Stimulated activated CD8-positive, alpha-beta memory T cell treated with anti-CD3 and anti-CD28 coated beads, Interleukin-15, amount 100 ng/mL, for 24 hours (primary cell): Measurements from ENCODE around the gene TACC2.
"Not testable (repeated sequence)": the region's sequence is repeated elsewhere in the genome, so short reads cannot be mapped to it uniquely, and the experiment has no call there.

Experiments
- DNase-seq: peaks from one replicate; pipeline ENCODE4 v3.0.0-alpha.2; 2020; ENCODE audit warnings: low read depth

TACC2 gene

DNA sequence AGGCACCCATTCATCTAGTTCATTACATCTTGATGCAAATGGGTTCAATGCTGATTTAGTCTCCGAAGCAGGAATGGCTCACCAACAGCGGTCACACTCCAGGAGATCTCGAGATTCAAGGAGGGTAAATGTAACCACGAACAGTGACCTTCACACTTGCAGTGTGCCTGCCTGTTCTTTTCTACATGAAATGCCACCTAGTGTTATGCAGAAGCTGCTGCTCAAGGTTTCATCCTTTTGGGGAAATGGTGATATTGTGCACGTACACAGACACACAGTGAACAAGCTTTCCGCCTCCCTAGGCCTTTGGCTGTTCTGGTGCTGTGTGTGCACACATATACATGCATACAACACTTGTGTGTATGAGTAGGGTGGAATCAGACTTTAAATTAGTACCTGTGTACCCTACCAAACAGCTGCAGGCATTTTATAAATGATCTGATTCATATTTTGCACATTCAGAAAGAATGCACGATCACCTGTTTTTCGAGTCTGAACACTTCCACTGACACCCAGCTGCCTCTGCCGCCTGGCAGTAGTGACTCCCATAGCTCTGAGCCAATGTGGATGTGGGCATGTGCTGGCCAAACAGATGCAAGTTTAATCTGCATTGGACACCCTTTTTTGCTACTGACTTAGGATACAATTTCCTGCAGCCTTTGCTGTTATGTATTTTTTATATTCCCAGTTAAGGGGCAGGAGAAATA, 100.5 kb downstream of the TACC2 start:
- DNase-seq, result no peak

DNA sequence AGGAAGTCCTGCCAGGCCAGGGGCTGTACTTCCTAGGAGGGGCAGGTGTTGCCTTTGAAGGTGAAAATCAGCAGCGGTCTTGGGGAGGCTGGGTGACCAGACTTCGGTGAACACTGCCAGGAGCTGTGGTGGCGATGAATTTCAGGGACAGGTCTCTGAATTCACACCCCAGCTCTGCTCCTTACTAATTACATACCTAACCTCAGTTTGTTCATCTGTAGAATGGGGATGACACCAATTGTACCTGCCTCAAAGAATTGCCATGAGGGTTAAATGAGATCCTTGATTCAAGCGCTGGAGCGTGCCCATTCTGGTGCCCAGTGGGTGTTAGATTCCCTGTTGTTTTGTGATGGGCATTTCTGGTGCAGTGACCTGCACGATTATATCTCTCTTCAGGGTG, 102.8 kb downstream of the TACC2 start:
- DNase-seq, result no peak

DNA sequence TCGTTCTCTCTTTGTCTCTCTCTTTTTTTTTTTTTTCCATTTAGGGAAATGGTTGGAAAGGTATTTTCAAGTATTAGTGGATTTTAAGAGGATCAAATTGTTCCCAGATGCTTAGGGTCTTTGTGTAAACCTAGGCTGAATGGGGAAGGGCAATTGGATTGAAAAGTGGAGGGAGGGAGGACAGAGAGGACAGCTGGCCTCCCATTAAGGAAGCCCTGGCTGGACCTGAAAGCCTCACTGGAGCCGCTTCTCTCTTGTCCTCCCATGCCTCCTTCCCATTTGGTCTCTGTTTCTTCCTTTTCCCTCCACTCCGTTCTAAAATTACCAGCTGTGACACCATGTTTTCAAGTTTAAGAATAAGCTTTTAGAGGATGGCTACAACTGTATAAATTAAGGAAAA, 104.1 kb downstream of the TACC2 start:
- no peak for DNase-seq

DNA sequence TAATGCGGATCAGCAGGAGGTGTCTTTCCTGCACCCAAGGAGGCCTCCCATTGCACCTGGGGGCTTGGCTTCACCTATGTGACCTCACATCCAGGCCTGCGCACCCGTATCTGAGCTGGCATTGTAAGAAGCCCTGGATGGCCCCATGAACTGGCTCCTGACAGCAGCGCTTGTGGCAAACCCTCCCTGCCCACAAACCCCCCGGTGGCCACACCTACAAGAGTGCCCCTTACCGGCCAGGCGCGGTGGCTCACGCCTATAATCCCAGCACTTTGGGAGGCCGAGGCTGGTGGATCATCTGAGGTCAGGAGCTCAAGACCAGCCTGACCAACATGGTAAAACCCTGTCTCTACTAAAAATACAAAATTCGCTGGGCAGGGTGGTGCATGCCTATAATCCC, 107.2 kb downstream of the TACC2 start:
- DNase-seq, result not testable (repeated sequence)

DNA sequence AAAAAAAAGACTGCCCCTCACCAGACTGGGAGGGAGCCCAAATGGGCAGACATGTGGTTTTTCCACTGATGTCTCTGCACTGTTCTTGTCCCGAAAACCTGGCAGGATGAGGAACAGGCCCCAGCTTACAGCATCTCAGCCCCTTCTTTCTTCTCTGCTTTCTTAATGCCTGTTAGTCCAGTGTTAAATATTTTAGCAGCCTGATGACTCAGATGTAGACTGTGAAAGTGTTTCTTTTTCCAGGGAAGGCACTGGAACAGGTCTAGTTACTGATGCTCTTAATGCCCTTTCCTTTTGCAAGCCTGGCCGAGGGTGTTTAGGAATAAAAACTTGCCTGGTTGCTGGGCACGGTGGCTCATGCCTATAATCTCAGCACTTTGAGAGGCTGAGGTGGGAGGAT, 107.7 kb downstream of the TACC2 start:
- no peak for DNase-seq

DNA sequence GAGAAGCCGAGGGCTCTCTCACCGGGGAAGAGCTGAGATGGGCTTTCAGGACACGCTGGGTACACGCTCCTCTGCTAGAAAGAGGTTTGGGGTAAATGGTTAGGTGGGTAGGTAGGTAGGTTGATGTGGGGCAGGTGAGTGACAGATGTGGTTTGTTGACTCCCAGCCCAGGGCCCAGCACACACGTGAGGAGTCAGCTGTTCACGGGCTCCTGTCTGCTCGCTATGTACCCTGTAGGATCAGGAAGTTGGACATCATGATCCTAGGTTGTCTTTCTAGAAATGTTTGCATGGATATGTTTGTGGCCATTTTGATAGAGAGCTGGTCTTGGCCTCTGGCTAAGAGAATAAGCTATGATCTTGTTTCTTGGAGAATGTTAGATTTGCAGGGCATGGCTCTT, 109.0 kb downstream of the TACC2 start:
- no peak for DNase-seq

DNA sequence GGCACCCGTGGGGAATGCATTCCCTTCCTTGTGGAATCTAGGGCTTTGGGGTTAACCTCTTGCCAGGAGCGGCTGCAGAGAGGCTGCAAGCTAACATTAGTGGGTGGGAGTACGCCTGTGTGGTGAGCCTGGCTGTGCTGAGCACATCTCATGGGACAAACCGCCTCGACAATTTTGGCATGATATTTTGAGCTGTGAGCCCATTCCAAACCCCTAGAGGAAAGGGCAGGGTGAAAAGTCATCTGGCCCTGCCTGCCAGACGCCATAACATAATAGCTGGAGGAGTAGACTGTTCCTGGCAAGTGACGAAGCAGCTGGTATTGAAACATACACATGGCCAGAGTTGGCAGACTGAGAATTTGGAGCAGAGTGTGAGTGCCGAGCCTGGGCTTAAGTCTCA, 110.0 kb downstream of the TACC2 start:
- no peak for DNase-seq

DNA sequence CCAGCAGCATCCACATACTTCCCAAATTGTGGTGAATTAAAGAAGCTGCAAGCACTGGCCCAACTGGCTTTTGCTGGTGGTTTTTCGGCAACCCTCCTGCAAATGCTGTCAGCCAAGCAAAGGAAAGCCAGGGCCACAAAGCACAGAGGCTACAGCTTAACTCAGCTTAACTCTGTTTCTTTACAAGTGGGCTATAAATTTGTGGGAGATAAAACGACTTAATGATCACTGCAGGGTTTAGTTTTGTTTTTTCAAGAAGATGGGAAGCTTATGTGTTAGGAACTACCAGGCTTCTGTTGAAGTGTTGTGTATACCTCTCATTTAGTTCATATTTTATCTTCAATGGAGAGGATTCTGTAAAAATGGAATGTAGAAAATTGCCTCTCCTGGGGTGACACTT, 110.6 kb downstream of the TACC2 start:
- DNase-seq, result no peak

DNA sequence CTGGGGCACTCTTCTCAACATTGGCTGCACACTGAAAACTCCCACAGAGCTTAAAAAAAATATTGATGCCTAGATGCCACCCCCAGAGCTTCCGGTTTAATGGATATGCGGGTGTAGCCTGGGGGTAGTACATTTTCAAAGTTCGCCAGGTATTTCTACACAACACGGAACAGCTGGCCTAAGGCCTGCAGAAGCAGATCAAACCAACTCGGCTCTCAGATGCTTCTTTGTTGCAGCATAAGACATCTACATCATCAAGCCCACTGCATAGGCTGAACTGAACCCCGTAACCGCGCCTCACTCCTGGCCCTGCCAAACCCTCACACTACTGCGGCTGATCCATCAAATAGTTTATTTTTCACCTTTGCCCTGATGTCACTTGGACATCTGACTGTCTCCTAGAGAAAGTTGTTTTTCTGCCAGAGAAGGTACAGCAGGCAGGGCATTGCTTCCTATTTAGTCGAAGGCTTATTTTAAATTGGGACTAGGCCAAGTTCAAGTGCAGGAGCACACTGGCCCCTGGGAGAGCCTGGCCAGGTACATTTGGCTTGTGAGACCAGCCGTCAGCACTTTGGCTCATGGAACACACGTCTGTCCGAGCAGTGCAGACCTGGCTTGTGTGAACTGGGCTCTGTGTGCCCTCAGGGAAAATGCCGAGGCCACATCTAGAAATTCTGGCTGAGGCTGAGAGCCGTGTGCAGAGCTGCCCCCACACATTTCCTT, 113.3 kb downstream of the TACC2 start:
- no peak for DNase-seq

DNA sequence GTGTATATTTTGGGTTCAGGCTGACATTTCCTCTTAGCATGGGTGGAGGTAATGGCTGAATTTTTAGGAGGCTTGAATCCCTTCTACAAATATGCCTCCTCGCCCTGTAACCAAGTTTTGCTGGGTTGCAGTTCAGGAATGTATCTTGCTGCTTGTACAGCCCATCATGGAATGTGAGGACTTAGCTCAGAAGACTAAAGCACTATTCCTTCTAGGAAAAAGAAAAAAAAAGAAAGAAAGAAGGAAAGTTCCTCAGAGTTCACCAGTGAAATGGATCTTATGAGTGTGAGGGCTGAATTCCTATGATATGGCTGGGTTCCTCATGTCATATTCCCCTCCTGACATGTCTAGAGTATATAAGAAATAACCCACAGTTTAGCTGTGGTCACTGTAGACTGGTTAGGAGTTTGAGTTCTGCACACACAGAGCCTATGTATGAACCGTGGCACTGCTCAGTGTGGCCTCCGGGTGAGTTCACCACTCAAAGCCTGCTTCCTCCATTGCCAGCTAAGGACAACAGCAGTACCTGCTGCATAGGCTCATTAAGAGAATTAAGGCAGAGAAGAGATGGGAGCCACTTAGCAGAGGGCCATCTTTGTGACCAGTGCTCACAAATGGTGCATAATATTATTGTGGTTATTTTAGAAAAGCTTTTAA, 114.0 kb downstream of the TACC2 start:
- DNase-seq, result no peak

DNA sequence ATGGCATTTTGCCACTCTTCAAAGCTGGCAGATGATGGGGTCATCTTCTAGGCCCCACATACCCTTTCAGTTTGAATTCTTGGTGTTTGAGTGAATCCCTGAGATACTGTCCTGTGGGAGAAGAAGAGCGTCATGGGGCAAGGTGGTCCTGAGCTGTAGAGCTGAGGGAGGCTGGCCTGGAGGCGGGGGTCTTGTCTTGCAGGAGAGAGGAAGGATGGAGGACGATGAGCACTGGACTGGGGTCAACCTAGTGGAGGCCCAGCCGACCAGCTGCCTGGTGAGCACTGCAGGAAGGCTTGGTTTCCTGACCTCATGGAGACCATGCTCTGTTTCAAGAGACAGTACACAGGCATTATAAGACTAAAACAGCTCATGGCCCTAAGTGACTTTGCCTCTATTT, 114.6 kb downstream of the TACC2 start:
- DNase-seq, result no peak

DNA sequence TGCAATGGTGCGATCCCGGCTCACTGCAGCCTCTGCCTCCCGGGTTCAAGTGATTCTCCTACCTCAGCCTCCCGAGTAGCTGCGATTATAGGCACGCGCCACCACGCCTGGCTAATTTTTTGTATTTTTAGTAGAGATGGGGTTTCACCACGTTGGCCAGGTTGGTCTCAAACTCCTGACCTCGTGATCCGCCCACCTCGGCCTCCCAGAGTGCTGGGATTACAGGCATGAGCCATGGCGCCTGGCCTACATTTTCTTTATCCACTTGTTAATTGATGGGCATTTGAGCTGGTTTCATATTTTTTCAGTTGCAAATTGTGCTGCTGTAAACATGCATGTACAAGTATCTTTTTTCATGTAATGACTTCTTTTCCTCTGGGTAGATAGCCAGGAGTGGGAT, 119.8 kb downstream of the TACC2 start:
- not testable (repeated sequence) for DNase-seq

DNA sequence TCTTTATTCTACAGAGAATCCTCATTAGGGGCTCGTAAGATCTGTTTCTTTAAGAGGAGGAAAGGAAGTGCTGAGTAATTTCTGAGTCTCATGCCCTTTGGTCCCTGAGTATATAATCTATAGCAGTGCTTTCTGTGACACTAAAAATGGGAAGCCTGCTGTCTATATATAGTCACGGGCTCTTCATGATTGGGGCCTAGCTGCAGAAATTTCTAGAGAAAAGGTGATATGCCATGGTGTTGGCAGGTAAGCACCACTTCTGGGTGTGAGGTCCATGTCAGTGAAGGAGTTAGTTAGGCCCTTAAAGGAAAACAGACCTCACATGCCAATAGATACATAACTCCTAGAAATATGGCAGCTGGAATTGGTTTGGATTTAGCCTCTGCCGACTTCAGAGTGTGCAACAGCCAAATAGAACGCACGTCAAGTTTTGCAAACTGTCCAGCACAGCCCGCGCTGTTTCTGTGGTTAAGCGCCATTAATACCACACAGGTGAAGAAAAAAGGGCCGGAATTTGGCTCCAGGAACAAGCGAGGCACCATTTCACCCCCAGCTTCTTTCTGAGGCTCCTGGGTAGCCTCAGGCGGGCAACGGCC, 123.2 kb downstream of the TACC2 start:
- DNase-seq, result no peak

DNA sequence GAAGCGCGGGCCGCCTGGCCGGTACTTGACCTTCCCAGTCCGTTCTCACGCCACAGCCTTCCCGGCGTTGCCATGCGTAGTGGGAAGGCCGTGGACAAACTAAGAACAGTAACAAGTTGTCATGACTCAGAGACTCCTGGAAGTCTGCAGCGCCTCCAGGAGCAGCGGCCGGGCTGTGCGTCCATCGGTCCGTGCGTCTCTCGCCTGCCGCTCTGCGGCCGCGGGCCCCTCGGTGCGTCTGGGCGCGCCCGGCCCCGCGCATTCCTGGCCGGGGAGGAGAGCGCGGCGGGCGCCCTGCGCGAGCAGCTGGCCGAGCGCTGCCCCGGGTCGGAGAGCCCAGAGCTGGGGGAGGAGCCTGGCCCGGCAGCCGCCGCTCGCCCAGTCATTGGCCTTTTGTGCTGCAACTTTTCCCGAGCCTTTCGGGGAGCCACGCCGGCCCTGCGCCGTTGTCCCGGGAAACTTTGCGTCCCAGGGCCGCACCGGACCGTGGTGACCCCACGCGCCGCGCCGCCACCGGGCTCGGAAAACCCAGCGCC, 123.7 kb downstream of the TACC2 start:
- DNase-seq, result no peak

DNA sequence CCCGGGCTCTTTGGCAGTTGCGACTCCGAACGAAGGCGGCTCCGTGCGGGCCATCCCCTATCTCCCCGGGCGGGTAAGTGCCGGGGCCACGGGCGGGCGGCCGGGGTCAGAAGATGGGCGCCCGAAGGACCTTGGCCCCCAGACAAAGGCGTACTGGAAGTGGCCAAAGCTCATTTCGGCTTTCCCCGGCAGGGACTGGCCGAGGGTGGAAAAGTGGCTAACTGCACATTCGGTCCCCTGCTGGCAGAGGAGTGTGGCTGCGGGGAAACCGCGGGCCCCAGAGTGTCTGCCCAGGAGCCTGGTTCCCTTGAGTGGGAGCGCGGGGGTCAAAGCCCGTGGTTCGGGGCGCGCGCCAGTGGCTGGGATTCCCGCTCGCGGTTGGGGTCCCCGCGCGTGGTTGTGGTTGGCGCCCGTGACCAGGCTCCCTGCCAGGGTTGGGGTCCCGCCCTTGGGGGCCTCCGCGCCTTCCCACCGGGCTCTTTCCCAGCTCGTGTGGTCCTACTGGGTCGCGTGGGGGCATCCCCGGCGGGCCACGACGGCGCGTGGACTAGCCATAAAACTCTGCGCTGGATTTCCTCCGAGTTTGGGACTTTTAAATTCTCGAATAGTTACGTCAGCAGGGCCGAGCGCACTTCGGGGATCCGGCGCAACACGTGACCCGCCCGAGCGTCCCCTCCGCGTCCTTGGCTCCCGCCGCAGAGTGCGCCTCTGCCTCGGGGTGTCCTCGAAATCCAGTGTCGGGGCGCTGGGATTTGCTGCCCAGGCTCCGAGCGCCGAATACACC, 124.4 kb downstream of the TACC2 start:
- no peak for DNase-seq

DNA sequence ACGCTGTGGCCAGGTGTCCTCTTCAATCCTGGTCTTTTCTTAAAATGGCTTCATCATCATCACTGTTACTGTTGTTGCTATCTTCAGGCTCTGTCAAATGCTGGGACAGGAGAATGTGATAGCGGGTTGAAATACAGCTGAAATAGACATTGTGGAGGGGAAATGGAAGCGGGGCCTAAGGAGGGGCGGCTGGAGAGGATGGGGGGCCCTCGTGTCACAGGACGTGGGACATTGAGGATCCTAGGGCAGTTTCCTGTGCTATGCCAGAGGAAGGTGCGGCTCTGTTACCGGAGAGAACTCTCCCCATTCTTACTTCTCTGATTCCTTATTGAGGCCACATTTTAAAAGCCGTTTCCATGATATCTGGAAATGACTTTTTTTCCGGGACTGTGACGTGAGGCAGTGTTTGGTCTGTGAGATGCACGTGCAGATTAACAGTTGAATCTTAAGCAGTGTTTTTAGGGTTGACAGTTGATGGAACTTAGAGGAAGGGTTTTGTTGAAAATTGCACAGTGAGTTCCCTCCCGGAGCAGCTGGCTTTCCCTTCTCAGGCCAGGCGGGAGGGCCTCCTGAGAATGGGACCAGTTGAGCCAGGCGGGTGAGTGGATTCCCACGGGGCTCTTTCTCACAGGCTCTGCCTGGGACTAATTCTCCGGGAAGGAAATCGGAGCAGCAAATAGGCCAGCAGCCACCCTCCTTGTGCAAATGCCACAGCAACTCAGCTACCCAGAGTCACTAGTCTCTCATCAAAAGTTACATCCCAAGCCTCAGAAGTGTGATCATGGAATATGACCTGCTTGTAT, 125.2 kb downstream of the TACC2 start:
- DNase-seq, result no peak

DNA sequence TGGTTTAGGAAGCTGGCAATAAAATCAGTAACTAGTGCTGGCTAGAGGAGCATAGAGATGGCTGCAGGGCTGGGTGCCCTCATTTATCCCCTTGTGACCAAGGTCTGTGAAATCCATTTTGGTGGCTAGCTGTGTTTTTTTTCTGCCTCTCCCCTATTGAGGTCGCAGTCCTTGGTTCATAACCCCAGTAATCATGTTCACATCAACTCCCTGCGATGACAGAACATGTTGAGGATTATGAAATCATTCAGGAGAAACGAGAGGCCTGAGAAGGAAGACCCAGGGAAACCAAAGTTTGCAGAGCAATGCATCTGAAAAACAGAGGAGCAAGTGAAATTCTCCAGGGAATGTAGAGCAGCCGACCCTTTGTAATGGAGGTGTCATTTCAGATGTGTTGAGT, 126.9 kb downstream of the TACC2 start:
- DNase-seq, result no peak

DNA sequence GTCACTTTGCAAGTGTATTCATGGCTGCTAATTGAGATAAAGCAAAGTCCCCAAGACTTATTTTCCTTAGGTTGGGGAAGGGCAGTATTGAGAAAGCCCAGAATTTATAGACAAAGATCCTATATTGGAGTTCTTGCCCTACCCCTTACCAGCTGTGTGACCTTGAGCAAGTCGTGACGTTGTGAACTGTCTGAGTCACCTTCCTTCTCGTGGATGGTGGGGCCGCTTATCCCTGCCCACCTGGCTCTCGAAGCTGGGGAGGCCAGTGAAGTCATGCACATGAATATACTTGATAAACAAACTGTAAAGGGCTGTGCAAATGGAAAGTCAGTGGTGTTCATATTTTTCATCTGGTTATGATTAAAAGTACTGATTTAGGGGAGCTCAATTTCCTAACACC, 127.4 kb downstream of the TACC2 start:
- DNase-seq, result no peak

DNA sequence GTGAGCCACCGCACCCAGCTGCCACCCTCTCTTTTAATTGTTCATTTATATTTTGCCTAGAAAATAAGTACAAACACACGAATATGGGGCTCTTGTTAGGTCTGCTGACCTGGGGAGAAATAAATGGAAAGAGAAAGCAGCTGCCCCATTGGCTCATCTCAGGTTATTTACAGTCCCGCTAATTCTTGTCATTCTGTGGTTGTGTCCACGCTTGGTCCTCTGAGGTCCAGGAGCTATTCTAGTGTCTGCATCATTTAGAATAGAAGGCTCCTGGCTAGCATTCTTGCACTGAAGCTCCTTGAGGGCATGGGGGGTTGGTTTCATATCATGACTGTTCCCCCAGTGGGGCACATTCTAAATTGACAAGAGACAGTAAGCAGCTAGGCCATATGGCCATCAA, 128.5 kb downstream of the TACC2 start:
- DNase-seq, result no peak

DNA sequence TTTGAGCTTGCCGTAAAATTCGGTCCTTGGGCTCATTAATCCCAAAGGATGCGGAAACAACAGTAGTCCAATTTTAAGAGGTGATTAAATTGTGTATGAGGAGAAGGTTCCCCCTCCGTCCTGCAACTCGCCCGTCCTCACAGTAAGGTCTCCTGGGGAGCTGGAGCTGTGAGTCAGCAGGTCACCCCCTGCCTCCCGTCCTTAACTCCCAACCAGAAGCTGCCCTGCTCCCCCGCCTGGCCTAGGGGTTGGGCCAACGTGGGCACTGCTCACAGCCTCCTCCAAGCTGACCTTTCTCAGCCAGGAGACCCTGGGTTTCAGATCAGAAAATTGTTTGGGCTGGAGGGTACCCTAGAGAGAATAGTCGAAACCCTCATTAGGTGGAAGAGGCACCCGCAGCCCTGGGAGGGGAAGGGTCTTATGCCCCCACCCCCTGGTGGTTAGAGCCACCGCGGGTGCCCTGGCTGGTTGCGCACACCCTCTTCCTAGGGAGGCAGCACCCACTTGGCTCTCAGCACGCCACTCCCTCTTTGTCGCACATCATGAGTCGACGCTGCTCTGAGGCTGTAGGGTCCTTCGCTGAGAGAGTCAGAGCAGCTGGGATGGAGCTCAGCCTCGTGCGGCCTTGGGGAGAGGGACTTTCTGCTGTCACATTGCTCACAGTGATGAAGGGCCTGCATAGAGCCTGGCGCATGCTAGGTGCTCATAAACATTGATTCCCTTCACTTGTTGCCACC, 131.2 kb downstream of the TACC2 start:
- no peak for DNase-seq
